ENCODE data around the gene ZNF789. TPM values are rescaled to one million over a fixed set of nuclear protein-coding genes. Genes with fewer than 3 reads are reported as not detected.

ZNF789 gene
- total RNA-seq, 1 donor from 2014 or later, result 38.3 TPM

- POLR2A ChIA-PET, result interaction anchor here (0.7 kb wide), 1 partner anchor 30 kb away, joined by 6 read pairs; no protein-coding TSS in a partner anchor
- H3K36me3 Mint-ChIP-seq (ENCODE audit: low read depth), result peaks cover 18% of the 10 kb centered on the region
- no peaks in the 10 kb centered on the region for H3K27me3 Mint-ChIP-seq
- no peaks in the 10 kb centered on the region for H3K9me3 Mint-ChIP-seq
- CTCF ChIA-PET, result no interaction called here
- DNase-seq, result no peak
- no peak for ATAC-seq (ENCODE audit: low read depth)
- no peak for TF ChIP-seq CTCF (IDR thresholded peaks at IDR 0.05)
- no peak overlapping the region for H3K4me3 Mint-ChIP-seq
- no peak overlapping the region for H3K27ac Mint-ChIP-seq
- intact Hi-C loops (cut with micrococcal nuclease), result loop anchor here (5.0 kb wide), 1 partner anchor 326 kb away; the partner anchor contains the start of gene SMURF1
- peaks cover 37% of the 10 kb centered on the region for H3K4me1 Mint-ChIP-seq
Observed at GRCh38 chr7:99468336-99468918, 4.3 kb upstream of the ZNF789 start.

- DNase-seq, result no peak
- CTCF ChIA-PET, result no interaction called here
- POLR2A ChIA-PET, result interaction anchor here (1.0 to 1.4 kb wide), 4 partner anchors 31 to 89 kb away, joined by 3 read pairs; partner anchors contain the start of genes BUD31, CPSF4, PDAP1 and PTCD1
- TF ChIP-seq CTCF (IDR thresholded peaks at IDR 0.05), result no peak
- peaks cover 13% of the 10 kb centered on the region for H3K36me3 Mint-ChIP-seq (ENCODE audit: low read depth)
- intact Hi-C loops (cut with micrococcal nuclease), result loop anchor here (5.0 to 10.0 kb wide), 3 partner anchors 142 to 615 kb away; partner anchors contain the start of genes ARPC1A, COPS6, SMURF1 and ZNF3
- ATAC-seq (ENCODE audit: low read depth), result no peak
- no peak overlapping the region for H3K4me3 Mint-ChIP-seq
- peaks cover 37% of the 10 kb centered on the region for H3K4me1 Mint-ChIP-seq
- no peaks in the 10 kb centered on the region for H3K9me3 Mint-ChIP-seq
- no peak overlapping the region for H3K27ac Mint-ChIP-seq
- H3K27me3 Mint-ChIP-seq, result no peaks in the 10 kb centered on the region
Observed at GRCh38 chr7:99469381-99470065, 3.2 kb upstream of the ZNF789 start.

GRCh38 chr7:99473315-99473596, 566 bp downstream of the ZNF789 start:
- POLR2A ChIA-PET, result interaction anchor here (0.6 to 1.7 kb wide), 11 partner anchors 11 to 1404 kb away, joined by 3 to 21 read pairs (median 7); partner anchors contain the start of genes BUD31, CPSF4, PDAP1 and PTCD1
- no peaks in the 10 kb centered on the region for H3K27me3 Mint-ChIP-seq

GRCh38 chr7:99476107-99476506, 3.4 kb downstream of the ZNF789 start:
- CTCF ChIA-PET, result no interaction called here
- H3K27ac Mint-ChIP-seq, result no peak overlapping the region
- H3K4me3 Mint-ChIP-seq, result no peak overlapping the region
- no peaks in the 10 kb centered on the region for H3K27me3 Mint-ChIP-seq
- no peaks in the 10 kb centered on the region for H3K9me3 Mint-ChIP-seq
- no peak for ATAC-seq (ENCODE audit: low read depth)
- DNase-seq, result no peak
- H3K36me3 Mint-ChIP-seq (ENCODE audit: low read depth), result peaks cover 33% of the 10 kb centered on the region
- POLR2A ChIA-PET, result interaction anchor here (0.6 to 1.6 kb wide), 3 partner anchors 28 to 94 kb away, joined by 4 to 14 read pairs (median 4); partner anchors contain the start of genes BUD31 and ZKSCAN5
- H3K4me1 Mint-ChIP-seq, result peaks cover 36% of the 10 kb centered on the region
- intact Hi-C loops (cut with micrococcal nuclease), result loop anchor here (10.0 kb wide), 1 partner anchor 609 kb away; the partner anchor contains the start of genes COPS6 and ZNF3
- no peak for TF ChIP-seq CTCF (IDR thresholded peaks at IDR 0.05)

More at GRCh38 chr7:99473315-99473596, 566 bp downstream of the ZNF789 start:
- Mint-ChIP-seq H3K36me3 (ENCODE audit: low read depth) (peaks cover 21% of the 10 kb centered on the region), H3K9me3 (no peaks in the 10 kb centered on the region), H3K27ac (peak overlapping the region; percentile 93), H3K4me3 (peak overlapping the region; percentile 98), H3K4me1 (peaks cover 28% of the 10 kb centered on the region)
- DNase-seq (no peak), ATAC-seq (ENCODE audit: low read depth) (no peak)
- intact Hi-C loops (cut with micrococcal nuclease), result loop anchor here (2.0 to 10.0 kb wide), 3 partner anchors 144 to 612 kb away; partner anchors contain the start of genes ARPC1A, COPS6, ZNF3 and ZSCAN25
- TF ChIP-seq CTCF (IDR thresholded peaks at IDR 0.05), result no peak
- CTCF ChIA-PET, result interaction anchor here (1.0 kb wide), 1 partner anchor 27 kb away, joined by 3 read pairs; the partner anchor contains the start of gene ZNF394
